ENCODE measurements around the gene TCEA2. TPM values are rescaled to one million over a fixed set of nuclear protein-coding genes. Genes with fewer than 3 reads are reported as not detected.

The TCEA2 gene
- total and polyA plus RNA-seq, 2 of the 13 experiments (the other 11 are each of a cell fraction or from before 2014, with no cell fraction given) = 28.1 to 33.7 TPM

DNA sequence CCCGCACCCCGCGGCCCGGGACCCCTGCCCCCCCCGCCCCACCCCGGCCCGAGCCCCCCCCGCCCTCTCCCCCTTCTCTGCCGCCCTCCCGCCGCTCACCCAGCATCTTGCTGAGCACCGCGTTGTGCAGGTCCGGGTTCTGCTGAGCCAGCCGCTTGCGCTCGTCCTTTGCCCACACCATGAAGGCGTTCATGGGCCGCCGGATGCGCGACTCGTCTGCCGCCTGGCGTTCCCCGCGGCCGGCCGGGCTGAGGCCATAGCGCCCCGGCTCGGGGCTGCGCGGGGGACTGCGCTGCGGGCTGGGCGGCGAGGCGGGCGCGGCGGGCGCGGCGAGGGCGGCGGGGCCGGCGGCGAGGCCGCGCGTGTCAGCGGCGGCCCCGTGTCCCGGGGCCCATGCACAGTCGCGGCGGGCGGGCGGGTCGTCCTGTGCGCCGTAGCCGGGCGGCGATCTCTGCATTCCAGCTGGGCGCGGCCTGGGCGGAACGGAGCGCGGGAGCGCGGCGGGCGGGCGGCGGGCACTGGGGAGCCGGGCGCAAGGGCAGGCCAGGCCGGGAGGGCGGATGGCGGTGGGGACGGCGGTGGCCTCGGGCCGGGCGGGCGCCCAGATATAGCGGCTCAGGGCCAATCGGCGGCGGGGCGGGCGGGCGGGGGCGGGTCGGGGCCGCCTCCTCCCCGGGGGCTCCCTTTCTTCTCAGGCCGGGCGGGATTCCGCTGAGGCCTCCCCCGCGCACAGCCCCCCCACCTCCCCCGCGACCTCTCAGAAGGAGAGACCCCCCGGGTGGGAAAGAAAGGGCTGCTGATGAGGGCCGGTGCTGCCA, 13.7 kb upstream of the TCEA2 start, which contains the start of gene SOX18 (continued):
- TF ChIP-seq, protein P1, sequence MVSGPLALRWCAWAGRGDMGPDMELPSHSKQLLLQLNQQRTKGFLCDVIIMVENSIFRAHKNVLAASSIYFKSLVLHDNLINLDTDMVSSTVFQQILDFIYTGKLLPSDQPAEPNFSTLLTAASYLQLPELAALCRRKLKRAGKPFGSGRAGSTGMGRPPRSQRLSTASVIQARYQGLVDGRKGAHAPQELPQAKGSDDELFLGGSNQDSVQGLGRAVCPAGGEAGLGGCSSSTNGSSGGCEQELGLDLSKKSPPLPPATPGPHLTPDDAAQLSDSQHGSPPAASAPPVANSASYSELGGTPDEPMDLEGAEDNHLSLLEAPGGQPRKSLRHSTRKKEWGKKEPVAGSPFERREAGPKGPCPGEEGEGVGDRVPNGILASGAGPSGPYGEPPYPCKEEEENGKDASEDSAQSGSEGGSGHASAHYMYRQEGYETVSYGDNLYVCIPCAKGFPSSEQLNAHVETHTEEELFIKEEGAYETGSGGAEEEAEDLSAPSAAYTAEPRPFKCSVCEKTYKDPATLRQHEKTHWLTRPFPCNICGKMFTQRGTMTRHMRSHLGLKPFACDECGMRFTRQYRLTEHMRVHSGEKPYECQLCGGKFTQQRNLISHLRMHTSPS (CRISPR knock-in tag; IDR thresholded peaks at IDR 0.05; ENCODE audit: low read depth) = 0 out of 2 replicates have a peak, but pooled peaks have one; percentile 9
- TF ChIP-seq, protein P2, sequence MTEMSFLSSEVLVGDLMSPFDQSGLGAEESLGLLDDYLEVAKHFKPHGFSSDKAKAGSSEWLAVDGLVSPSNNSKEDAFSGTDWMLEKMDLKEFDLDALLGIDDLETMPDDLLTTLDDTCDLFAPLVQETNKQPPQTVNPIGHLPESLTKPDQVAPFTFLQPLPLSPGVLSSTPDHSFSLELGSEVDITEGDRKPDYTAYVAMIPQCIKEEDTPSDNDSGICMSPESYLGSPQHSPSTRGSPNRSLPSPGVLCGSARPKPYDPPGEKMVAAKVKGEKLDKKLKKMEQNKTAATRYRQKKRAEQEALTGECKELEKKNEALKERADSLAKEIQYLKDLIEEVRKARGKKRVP (CRISPR knock-in tag; IDR thresholded peaks at IDR 0.05) = no peak
- TF ChIP-seq ZNF30 (CRISPR knock-in tag; IDR thresholded peaks at IDR 0.05) (no peak), MED1 (CRISPR knock-in tag; IDR thresholded peaks at IDR 0.05) (no peak), SNAI1 (CRISPR knock-in tag; IDR thresholded peaks at IDR 0.05; ENCODE audit: borderline replicate concordance) (no peak), NR2F6 (IDR thresholded peaks at IDR 0.05) (no peak), NR2F6 (CRISPR knock-in tag; IDR thresholded peaks at IDR 0.05) (0 out of 2 replicates have a peak, but pooled peaks have one; percentile 31), SIN3A (IDR thresholded peaks at IDR 0.05; ENCODE audit: borderline replicate concordance, low read depth, low read length) (peak; percentile 38; the same call in 1 of the 2 replicates), ZNF850 (CRISPR knock-in tag; conservative IDR thresholded peaks at IDR 0.05) (no peak), THAP11 (CRISPR knock-in tag; IDR thresholded peaks at IDR 0.05) (peak; percentile 18; the same call in 1 of the 2 replicates), RBAK (CRISPR knock-in tag; IDR thresholded peaks at IDR 0.05) (no peak), LCORL (IDR thresholded peaks at IDR 0.05) (no peak), LCORL (CRISPR knock-in tag; IDR thresholded peaks at IDR 0.05) (no peak), ZNF883 (CRISPR knock-in tag; IDR thresholded peaks at IDR 0.05; ENCODE audit: not compliant biosample characterization) (no peak), NR2F2 (IDR thresholded peaks at IDR 0.05; ENCODE audit: borderline replicate concordance, low read depth) (peak; percentile 26; the same call in 1 of the 2 replicates), ZNF382 (CRISPR knock-in tag; IDR thresholded peaks at IDR 0.05; ENCODE audit: borderline replicate concordance) (no peak), KLF6 (CRISPR knock-in tag; IDR thresholded peaks at IDR 0.05) (peak; percentile 22; the same call in 1 of the 2 replicates), ZBTB3 (CRISPR knock-in tag; IDR thresholded peaks at IDR 0.05; ENCODE audit: borderline replicate concordance, low read depth) (no peak), ZNF207 (IDR thresholded peaks at IDR 0.05; ENCODE audit: borderline replicate concordance) (no peak)
- TF ChIP-seq, protein P3, sequence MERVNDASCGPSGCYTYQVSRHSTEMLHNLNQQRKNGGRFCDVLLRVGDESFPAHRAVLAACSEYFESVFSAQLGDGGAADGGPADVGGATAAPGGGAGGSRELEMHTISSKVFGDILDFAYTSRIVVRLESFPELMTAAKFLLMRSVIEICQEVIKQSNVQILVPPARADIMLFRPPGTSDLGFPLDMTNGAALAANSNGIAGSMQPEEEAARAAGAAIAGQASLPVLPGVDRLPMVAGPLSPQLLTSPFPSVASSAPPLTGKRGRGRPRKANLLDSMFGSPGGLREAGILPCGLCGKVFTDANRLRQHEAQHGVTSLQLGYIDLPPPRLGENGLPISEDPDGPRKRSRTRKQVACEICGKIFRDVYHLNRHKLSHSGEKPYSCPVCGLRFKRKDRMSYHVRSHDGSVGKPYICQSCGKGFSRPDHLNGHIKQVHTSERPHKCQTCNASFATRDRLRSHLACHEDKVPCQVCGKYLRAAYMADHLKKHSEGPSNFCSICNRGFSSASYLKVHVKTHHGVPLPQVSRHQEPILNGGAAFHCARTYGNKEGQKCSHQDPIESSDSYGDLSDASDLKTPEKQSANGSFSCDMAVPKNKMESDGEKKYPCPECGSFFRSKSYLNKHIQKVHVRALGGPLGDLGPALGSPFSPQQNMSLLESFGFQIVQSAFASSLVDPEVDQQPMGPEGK (CRISPR knock-in tag; IDR thresholded peaks at IDR 0.05) = peak; percentile 23; the same call in 1 of the 2 replicates
